Stimulated activated CD8-positive, alpha-beta memory T cell treated with anti-CD3 and anti-CD28 coated beads, Interleukin-12 subunit alpha, Interleukin-12 subunit beta, amount 100 ng/mL, for 4 hours (primary cell): ENCODE measurements around the gene BANP.
"Not testable (repeated sequence)": the region's sequence is repeated elsewhere in the genome, so short reads cannot be mapped to it uniquely, and the experiment has no call there.

Source experiments
- DNase-seq: peaks from one replicate; pipeline ENCODE4 v3.0.0-alpha.2; 2020; ENCODE audit warnings: low read depth

The BANP gene

GRCh38 chr16:88016386-88016785, 65.2 kb downstream of the BANP start:
- DNase-seq = not testable (repeated sequence)

GRCh38 chr16:88016964-88017363, 65.7 kb downstream of the BANP start:
- no peak for DNase-seq

- no peak for DNase-seq
These were observed 66.4 kb downstream of the BANP start for GRCh38 chr16:88017587-88018101.

DNA sequence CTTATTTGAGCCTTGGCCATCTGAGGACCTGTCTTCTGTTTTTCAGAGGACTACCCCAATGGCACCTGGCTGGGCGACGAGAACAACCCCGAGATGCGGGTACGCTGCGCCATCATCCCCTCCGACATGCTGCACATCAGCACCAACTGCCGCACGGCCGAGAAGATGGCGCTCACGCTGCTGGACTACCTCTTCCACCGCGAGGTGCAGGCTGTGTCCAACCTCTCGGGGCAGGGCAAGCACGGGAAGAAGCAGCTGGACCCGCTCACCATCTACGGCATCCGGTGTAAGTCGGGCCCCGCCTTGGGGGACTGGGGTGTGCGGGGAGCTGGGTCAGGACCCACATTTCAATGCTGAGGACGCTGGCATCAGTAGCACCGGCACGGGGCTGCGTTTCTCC, 67.1 kb downstream of the BANP start:
- DNase-seq = not testable (repeated sequence)

DNA sequence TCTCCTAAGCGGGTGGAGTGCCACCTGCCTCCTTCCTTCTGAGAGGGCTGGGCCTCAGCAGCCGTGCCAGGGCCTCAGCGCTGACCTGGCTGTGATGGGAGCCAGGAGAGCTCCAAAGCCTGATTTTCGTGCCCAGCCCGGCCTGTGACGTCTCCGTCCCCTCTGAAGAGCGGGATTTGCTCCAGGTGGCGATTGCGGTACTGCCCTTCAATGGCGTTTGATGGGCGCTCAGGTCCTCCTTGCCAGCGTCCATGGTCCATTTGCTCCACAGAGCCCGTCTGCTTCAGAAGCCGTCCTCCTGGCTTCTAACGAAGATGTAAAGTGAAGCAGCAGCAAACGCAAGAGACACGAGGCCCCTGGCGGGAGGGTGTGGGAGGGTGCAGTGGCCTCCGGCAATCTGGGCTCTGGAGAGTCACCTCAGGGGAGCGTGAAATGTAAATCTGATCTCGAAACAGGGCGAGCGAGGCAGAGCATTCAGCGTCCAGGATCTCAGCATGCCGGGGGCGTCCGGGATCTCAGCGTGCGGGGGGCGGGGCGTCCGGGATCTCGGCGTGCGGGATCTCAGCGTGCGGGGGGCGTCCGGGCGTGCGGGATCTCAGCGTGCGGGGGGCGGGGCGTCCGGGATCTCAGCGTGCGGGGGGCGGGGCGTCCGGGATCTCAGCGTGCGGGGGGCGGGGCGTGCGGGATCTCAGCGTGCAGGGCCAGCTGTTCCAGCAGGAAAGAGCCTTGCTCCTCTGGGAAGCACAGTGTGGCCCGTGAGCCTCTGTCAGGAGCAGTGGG, 68.0 kb downstream of the BANP start:
- DNase-seq = not testable (repeated sequence)

GRCh38 chr16:88019821-88020515, 68.7 kb downstream of the BANP start:
- DNase-seq = no peak

GRCh38 chr16:88020516-88020885, 69.3 kb downstream of the BANP start:
- no peak for DNase-seq

DNA sequence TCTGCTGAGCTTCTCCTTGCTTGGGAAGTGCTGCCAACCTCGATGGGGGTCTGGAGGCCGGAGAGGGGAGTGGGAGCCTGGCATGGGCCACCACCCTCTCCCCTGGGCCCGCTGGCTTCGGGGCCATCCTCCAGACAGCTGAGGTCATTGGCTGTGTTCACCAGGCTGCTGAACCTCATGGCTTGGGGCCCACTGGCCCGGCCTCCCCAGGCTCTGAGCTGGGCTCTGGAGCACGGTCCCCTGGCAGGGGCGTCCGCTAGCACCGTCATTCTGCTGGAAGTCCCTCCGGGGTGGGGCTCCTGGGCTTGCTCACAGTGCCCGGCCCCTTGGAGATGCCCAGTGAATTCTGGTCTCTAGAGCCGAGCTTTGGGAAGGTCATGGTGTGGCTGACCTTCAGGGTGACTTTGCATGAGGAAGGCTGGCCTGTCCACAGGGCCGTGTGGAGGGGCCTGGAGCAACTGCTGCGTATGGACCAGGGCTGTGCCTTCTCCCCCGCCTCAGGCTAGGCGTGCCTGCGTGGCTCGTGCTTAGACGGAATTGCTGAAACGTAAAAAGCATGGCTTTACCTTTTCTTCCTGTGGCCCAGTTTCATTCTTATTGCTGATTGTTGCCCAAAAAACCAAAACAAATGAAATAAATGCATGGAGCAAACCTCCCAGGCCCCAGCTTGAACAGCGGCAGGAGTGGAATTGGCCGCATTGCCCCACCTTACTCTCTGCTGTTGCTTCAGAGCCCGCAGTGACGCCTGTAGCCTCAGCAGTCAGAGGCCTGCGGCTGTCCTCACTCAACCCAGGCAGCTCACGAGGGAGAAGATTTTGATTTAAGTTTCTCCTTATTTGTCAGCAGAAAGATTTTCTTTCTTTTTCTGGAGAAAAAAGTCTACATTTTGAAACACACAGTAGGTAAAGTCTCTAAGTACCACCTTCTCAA, 70.1 kb downstream of the BANP start:
- not testable (repeated sequence) for DNase-seq

- no peak for DNase-seq
These were observed 71.1 kb downstream of the BANP start for GRCh38 chr16:88022076-88023042.

- no peak for DNase-seq
These were observed 72.1 kb downstream of the BANP start for GRCh38 chr16:88023366-88023765.

- DNase-seq = no peak
These were observed 72.6 kb downstream of the BANP start for GRCh38 chr16:88023786-88024185.

- not testable (repeated sequence) for DNase-seq
These were observed 73.4 kb downstream of the BANP start for GRCh38 chr16:88024491-88025085.

GRCh38 chr16:88025086-88025492, 73.9 kb downstream of the BANP start:
- not testable (repeated sequence) for DNase-seq

GRCh38 chr16:88025828-88026555, 74.8 kb downstream of the BANP start:
- DNase-seq = not testable (repeated sequence)

DNA sequence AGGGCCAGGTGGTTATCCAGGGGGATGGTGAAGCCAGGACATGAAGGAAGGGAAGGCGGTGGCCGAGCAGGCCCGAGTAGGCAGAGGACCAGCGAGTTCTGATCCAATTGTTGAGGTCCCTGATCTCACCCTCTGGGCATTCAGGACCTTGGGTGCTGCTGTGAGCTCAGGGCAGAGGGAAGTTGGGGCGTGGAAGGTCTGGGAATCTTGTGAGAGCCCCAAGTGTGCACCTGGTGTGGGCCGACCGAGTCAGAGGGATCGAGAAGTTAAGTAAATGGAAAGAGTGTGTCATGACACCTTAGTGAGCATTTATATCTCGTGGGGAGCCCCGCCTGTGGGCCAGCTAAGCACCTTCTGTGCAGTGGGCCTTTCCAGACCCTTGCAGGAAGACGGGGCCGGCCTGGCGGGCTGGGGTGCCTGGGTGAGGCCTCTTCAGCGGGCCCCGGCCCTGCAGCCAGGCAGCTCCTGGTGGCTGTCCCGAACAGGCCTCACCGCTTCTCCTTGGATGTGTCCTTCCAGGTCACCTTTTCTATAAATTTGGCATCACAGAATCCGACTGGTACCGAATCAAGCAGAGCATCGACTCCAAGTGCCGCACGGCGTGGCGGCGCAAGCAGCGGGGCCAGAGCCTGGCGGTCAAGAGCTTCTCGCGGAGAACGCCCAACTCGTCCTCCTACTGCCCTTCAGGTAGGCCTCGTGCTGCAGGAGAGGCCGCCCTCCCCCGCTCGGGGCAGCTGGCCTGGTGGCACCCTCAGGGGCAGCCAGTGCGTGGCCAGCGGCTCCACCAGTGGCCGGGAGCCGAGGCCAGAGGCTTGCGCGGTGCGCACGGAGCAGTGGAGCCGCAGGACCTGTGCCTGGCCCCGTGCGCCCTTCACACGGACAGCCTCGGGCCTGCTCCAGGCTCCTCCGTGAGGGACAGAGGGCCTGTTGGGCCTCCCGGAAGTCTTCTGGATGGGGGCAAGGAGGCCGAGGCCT, 76.0 kb downstream of the BANP start:
- no peak for DNase-seq

- DNase-seq = not testable (repeated sequence)
These were observed 77.1 kb downstream of the BANP start for GRCh38 chr16:88028177-88028930.

DNA sequence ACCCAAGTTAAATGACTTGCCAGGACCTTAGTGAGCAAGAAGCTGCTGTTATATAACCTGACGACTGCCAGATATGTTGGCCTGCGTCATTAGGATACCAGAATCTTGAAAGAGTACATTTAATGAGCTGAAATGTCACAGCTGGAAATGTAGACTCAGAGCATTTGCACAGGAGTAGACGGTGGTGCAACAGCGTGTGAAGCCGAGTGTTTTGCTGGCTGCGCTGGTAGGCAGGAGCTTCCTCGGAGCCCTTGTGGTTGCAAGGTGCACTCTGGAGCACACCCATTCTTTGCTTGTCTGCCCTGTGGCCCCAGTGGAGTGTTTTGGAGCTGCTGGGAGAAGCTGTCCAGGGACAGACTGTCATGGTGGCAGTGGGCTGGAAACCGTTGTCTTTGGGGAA, 79.3 kb downstream of the BANP start:
- DNase-seq = no peak

DNA sequence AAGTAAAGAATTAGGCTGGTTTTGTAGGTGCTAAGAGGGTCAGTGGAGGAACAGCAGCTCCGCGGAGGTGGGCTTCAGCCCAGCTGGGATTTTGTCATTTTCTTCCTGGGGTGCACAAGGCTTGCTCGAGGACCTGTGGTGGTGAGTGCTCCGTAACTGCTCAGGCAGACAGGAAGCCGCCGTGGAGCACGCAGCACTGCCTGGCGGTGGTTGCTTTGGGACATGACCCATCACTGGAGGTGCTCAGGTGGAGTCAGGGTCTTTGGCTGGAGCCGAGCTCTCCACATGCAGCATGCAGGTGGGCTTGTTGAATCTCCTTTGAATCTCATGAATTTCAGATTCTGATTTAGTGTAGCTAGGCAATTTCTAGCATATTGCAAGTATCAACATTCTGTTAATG, 79.7 kb downstream of the BANP start:
- DNase-seq = not testable (repeated sequence)
